WTC11 (cell line): Measurements from ENCODE around the gene GABRG3. TPM values are rescaled to one million over a fixed set of nuclear protein-coding genes. Genes with fewer than 3 reads are reported as not detected.

Source experiments
- total RNA-seq: library from RNA; stranded (reverse); gene quantifications from 3 replicates; pipeline ENCODE4 v1.2.3, GENCODE V29; 2021

GABRG3 gene
- total RNA-seq, 1 experiment from 2014 or later, result 0.72 TPM

Other genes starting within 250 kb of the GABRG3 start
- 168 to 203 TPM (median 172 TPM) in 3 replicates for gene GABRB3, start 198.1 kb upstream of the GABRG3 start, total RNA-seq
- 16.2 to 23.3 TPM (median 18.0 TPM) in 3 replicates for gene GABRA5, start 104.1 kb upstream of the GABRG3 start, total RNA-seq